HG02610 (cell line): Measurements from ENCODE around the gene HTR7.
"Not testable (repeated sequence)": the region's sequence is repeated elsewhere in the genome, so short reads cannot be mapped to it uniquely, and the experiment has no call there.

Experiments
- ATAC-seq: cut with Tn5 transposase; IDR thresholded peaks from one replicate; pipeline ENCODE4 v1.9.1; 2021; ENCODE audit warnings: mild to moderate bottlenecking, moderate library complexity; ENCODE audit not compliant: unreplicated experiment

The HTR7 gene

DNA sequence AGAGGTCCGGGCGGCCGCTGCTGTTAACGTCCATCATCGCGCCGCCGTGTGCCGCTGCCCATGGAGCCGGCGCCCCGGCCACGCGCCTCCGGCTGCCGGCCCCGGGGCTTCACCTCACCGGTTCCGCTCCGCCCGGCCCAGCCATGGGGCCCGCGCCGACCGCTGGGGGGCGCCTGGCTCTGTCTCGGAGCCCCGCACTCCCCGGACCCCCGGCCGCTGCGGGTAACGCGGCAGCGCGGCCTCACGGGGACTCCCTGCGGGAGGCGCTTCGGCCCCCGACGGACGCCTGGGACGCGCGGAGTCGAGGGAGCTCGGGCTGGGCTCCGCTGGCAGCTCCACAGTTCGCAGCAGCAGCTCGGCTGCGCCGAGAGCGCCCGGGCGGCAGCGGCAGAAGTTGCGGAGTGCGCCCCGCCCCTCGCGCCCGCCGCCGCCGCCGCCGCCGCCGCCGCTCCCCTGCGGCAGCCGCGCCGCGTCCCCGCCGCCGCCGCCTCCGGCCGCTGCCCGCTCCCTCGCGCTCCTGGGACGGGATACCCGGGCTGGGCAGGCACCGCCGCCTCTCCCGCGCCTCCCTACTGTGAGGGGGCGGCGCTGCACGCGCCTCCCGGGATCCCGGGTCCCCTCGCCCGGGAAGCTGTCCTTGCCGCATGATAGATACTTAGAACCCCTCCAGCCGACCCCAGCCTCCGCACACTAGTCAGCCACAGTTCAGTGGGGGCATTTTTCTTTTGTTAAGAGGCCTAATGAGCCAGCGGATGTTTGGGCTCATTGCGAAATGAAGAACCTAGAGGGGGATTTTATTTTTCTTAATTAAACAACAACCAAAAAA is at the start of gene HTR7:
TSS of gene HTR7 (minus strand) at position 405 of the 826 bp plus-strand sequence. CDS start at position 37, 368 bp downstream.
- ATAC-seq, result peak; percentile 71

DNA sequence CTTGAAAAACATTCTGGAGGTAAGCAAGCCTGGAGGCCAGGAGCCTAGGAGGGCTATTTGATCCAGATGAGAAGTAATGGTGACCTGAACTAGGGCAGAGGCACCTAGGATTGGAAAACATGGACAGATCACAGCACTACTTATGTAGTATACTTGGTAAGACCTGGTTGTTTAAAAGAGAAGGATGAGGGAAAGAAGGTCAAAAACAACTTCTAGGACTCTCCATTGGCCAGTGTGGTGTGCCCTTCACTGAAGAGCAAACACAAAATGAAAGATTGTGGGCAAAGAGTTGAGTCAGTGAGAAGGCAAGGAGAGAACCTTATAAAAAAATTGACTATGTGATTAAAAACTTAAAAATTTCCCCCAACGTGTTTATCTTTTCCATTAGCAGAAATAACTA is 48.8 kb upstream of the HTR7 start:
- ATAC-seq, result no peak

DNA sequence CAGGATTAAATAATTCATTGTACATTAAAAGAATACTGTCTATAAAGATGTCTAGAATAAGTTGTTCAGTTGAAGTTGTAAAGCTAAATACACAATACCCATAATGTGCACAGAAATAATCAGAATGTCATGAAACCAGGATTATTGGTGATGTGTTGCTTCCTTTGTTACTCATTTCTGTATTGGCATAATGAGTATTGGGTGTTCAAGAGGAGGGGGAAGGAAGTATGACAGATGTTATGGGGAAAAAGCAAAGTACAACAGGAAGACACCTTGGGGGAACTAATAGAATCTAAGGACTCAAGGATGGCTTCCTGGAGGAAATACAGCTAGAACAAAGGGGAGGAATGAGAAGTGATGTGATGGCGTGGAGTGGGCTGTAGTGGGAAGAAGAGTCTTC is 48.1 kb upstream of the HTR7 start:
- peak; percentile 71 for ATAC-seq

DNA sequence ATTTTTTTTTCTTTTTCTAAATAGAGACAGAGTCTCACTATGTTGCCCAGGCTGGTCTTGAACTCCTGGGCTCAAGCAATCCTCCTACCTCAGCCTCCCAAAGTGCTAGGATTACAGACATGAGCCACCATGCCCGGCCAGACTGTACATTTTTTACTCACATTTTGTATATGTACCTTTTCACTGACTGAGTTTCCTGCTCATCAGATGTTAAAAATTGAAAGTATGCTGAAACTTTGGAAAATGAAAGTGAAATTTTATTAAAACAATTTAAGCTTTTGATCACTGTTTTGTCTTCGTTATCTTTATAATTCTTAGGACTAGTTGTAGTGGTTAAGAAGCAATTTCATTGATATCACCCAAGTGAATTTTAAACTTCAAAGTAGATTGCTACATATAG is 39.1 kb upstream of the HTR7 start:
- not testable (repeated sequence) for ATAC-seq

DNA sequence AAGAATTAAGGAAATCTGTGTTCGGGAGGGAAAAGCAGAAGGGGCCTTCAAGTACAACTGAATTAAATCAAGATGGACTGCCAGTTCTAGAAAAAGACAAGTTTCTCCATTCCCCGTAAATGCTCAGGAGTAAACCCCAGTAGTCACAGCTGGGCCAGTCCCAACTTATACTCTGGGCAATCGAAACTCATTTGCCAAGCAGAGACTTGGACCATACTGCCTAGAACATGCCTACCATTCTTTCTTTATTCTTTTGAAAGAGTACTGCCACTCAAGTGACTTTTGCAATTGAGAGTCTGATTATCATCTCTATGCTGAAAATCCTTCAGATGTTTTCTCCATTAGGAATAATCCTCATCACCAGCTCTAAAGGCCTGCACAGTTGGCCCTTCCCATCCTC is 35.4 kb upstream of the HTR7 start:
- no peak for ATAC-seq

DNA sequence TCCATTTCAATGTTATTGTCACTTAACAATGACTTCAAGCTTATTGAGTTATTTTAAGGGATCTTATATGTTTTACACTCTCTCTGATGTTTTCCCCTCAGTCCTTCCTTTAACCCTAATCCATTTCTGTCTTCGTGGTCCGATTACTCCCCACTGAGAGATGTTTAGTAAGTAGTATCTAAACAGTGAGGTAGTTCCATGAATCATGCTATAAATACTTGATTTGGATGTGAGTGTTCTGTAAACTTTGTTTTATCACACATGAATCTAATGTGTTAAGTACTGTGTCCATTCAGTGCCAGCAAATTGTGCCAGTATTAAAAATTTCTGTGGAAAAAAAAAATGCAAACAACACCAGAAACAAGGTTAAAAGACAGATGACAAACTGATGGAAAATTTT is 32.5 kb upstream of the HTR7 start:
- ATAC-seq, result no peak

DNA sequence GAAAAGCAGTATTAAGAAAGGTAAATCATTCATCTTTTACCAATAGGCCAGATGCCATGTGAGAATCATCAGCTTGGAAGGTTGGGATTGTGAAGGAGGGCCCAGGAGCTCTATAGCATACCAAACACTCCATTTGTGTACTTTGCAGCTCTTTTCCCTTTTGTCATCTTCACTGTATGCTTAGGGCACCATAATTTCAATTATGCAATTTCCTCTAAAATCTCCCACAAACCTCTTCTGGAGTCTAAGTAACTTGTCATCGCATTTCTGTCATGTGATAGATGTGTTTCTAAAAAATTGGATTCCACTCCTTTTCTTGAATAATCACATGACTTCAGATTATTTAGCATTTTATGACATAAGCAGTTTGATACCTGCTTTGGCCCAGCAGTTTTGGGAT is 31.8 kb upstream of the HTR7 start:
- ATAC-seq, result no peak

DNA sequence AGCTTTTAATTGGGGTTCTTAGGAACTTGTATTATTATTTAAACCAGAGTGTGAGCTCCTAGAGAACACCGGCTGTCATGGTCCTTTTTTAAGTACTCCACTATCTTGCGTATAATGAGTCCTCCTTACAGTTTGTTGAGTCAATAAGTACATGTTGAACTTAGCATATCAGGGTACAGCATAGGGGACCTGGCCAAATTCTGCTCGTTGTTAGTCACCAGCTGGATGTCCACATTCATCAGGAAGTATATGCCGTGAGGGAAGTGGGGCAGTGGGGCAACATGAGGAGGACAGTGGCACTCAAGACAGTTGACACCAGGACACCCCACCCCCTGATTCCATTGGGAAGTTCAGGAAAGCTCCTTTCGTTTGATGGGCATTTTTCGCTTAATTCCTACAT is 30.5 kb upstream of the HTR7 start:
- ATAC-seq, result no peak

DNA sequence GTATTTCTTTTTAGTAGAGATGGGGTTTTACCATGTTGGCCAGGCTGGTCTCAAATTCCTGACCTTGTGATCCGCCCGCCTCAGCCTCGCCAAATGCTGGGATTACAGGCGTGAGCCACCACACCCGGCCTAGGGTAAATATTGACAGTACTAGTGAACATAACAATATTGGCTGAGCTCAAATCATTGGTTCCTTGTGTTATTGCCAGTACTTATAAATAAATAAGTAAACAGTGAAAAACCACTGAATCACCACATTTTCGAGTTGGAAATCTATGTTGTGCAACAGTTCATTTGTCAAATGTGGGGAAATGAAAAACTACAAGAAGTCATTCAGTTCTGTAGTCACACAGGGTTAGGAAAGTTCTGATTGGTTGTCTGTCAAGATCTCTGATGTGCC is 29.7 kb upstream of the HTR7 start:
- no peak for ATAC-seq

DNA sequence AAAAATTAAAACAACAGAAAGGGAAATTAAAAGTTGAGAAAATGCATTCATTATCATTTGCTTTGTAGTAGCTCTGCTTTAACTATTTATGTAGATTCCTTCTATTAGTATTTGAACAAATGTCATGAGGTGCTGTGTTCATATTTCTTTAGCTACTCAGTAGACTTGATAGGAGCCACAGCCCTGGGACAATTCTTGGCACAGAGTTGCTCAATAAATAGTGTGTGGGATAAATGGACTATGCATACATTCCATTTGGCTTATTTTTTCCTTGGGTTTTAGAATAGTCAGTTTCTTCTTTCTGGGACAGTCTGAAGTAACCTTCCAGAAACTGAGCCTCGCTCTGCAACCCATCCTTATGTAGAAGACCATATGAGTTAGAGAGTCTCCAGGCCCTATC is 27.3 kb upstream of the HTR7 start:
- no peak for ATAC-seq

DNA sequence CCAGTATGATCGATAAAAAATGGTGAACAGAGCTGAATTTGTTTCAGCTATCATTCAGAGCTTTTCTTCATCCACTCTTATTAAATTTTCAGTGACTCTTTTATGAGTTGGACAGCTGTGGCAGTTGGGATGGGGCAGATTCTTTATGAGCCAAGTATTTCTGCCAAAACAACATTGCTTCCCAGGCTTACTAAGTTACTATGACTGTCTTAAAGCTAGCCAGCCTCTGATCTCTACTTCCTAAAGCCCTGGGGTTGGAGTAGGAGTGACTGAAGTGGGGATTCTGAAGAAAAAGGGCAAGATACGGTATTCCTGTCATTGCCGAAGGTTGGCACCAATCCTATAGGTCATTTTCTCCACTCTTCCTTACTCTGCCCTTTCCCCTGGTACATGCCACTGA is 26.6 kb upstream of the HTR7 start:
- ATAC-seq, result no peak

DNA sequence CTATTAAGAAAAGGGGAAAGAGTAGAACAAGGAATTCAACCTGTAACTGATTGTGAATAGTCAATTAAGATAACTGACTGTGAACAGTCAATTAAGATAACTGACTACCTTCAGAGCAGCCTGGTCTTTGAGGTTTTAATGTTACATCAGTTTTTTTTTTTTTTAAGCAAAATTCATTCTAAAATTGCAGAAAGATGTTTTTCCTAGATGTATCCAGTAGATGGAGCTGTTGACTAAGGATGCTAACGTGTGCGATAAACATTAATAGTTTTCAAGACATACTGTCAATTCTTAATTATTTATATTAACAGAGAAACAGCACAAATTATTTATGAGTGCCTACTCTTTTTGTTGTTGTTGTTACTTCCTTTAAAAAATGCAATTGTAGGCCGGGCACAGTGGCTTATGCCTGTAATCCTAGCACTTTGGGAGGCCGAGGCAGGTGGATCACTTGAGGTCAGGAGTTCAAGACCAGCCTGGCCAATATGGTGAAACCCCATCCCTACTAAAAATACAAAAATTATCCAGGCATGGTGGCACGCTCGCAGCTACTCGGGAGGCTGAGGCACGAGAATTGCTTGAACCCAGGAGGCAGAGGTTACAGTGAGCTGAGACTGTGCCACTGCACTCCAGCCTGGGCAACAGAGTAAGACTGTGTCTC is 22.4 kb upstream of the HTR7 start:
- not testable (repeated sequence) for ATAC-seq

DNA sequence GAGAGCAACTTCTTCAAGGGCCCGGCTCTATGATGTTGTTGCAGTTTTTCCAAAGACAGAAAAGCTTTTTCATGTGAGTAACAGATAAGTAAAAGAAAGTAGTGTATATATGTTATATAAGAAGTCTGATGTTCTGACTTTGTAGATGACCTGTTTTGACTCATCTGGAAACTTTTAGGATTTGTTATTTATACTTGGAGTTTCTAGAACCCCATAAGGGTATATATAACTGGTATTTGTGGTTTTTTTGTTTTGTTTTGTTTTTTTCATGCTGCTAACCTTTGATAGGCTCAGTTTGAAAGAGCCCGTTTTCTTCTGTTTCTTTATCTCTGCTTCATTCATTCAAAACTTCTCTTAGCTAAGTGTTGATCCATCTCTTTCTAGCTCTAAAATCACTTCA is 21.2 kb upstream of the HTR7 start:
- no peak for ATAC-seq

DNA sequence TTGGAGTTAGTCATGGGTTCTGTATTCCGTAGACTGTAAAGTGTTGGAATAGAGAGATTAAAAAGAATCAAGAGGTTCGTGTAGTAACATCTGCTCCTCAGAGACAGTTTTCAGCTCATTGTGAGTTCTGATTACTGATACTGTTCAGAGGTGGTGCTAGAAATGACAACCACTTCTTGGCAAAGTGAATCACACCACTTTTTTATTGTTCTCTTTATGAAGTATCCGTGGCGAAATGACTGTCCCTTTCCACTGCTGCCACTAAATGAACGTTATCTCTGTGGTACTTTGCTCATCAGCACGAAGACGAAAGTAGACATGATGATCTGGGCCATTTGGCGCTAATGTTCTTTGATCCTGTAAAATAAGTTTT is 14.8 kb upstream of the HTR7 start:
- peak; percentile 6 for ATAC-seq

DNA sequence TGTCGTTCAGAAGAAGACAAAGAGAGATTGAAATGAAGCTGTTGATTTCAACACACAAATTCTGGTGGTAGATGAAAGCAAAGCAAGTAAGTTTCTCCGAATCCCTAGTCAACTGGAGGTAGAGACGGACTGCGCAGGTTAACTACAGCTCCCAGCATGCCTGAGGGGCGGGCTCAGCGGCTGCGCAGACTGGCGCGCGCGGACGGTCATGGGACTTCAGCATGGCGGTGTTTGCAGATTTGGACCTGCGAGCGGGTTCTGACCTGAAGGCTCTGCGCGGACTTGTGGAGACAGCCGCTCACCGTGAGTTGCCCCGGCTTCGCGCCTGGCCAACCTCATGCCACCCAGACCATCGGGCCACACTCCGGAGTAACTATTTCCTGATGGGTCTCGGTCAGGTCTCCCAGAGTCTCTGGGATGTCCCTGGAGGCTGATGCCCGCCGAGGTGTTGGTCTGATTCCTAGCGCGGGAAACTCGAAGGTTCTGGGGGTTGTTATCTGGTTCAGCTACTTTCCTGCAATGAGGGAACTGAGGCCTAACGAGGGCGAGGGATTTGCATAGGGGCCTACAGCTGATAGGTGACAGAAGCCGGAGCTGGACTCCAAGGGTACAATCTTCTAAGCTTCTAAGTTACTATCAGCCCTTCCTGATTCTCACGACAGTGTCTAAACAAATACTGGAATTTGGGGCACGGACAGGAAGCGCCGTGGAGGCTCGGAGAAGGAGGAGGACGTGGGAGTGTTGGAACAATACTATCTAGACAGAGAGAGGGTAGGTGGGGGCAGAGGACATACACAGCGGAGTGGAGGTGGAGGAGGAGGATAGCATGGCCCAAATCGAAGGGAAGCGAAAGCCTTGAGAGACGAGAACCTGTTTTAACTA is 14.2 kb upstream of the HTR7 start, which contains the start of gene RPP30:
TSS of gene RPP30 (plus strand) at position 209 of the 882 bp plus-strand sequence. CDS start at position 222, 13 bp downstream.
- peak; percentile 97 for ATAC-seq

DNA sequence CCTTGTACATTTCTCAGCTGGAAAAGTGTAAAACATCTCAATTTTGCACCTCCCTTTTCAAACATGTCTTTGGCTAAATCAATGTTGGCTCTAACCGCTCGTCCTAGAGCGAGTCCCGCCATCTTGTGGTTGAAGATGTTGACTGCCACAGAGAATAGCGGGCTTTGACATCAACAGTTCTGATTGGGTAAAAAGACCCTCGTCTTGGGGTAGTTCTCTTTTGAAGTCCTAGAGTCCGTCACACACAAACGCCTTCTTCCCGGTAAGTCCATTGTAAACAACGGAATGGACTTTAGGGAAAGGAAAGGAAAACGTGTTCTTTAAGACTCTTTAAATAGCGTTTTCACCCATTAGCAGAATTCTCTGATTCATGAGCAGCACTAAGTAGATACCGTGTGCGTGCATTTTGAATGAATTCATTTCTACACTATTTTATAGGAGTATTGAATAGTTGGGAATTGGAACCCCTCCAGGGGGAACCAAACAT is 13.5 kb upstream of the HTR7 start:
- ATAC-seq, result peak; percentile 47

DNA sequence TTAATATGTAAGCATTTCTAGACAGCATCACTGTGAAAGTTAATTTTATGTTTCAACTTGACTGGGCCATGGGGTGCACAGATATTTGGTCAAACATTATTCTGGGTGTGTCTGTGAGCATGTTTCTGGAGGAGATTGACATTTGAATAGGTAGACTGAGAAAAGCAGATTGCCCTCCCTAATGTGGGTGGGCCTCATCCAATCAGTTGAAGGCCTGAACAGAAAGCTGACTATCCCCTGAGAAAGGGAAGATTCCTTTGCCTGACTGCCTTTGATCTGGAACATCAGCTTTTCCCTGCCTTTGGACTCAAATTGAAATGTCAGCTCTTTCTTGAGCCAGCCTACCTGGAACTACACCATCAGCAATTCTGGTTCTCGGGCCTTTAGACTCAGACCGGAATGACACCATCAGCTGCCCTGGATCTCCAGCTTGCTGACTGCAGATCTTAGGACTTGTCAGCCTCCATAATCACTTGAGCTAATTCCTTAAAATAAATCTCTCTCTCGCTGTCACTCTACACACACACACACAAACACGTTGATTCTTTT is 8.3 kb upstream of the HTR7 start:
- ATAC-seq, result no peak

DNA sequence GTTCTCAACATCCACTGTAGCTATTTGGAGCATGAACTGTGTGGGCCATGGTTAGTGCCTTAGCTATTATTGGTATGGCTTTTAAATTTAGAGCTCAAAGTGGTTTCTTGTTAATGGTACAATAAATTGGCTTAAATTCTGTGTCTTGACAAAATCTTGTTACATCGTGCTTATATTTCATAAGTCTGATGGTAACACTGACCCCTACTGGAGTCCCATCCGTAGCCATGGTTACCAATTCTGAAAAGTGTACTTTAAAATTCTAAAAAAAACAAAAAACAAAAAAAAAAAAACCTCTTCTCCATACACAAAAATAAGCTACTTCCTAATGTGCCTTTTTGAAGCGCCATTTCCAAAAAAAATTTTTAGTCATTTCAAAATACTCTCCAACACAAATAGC is 7.6 kb upstream of the HTR7 start:
- ATAC-seq, result no peak

DNA sequence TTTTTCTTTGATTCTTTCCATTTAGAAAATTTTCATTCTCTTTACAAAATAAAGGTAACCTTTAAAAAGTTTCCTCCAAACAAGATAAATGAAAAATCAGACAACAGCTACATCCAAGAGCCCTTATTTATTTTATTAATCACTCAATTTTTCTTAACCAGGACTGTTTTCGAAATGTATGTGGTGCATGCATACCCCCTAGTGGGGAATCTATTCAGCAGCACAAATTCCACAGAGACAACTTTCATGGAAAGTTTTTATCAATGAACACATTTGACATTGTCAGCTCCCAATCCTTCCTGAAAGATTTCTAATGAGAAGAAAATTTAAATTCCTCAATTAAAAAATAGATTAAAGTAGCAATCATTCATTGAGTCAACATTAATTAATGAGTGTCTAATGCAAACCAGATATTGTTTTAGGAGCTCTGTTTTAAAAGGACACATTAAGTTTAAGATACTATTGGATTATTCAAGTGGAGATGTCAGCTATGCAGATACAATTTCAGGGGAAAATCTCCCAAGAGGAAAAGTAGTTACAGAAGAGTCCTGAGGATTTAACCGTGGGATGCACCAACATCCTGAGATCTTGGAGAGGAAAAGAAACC is 5.2 kb upstream of the HTR7 start:
- no peak for ATAC-seq

DNA sequence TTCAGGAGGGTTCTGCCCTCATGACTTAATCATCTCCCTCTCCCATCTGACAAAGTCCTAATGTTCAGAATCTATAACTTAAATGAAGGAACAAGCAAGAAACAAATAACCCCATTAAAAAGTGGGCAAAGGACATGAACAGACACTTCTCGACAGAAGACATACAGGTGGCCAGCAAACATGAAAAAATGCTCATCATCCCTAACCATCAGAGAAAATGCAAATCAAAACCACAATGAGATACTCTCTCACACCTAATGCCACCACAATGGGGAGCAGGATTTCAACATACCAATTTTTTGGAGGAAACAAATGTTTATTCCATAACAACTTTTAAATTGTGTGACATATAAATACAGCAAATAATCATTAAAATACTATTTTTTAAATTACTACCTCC is 3.0 kb upstream of the HTR7 start:
- no peak for ATAC-seq
